Esophagus muscularis mucosa (tissue), 4 donors: ENCODE results near the gene GPI. TPM values are rescaled to one million over a fixed set of nuclear protein-coding genes. Genes with fewer than 3 reads are reported as not detected.
A peak's percentile ranks its signal among the peaks of the same experiment; 100 is the strongest.
"Not testable (repeated sequence)": the region's sequence is repeated elsewhere in the genome, so short reads cannot be mapped to it uniquely, and the experiment has no call there.

Experiments
- DNase-seq: peaks from one replicate; pipeline ENCODE4 v3.0.0-alpha.2; 2017; ENCODE audit errors: extremely low spot score
- H3K27ac ChIP-seq, 4 donors: fragments of 200-600 bp; sonication (generic); replicated peaks in 1 of 4; 1 replicate in 3 of 4; 2 replicates in 1 of 4; pipeline ENCODE4 v1.5.1; 2016 to 2019; ENCODE audit warnings: mild to moderate bottlenecking in 1 of 4
- H3K27me3 ChIP-seq, 4 donors: fragments of 200-600 bp; sonication (generic); one replicate each; pipeline versions ENCODE4 v1.5.1 to v1.6.0; 2016 to 2019
- H3K36me3 ChIP-seq, 4 donors: fragments of 200-600 bp; sonication (generic); one replicate each; pipeline ENCODE4 v1.5.1; 2016 to 2019
- H3K4me1 ChIP-seq, 4 donors: fragments of 200-600 bp; sonication (generic); one replicate each; pipeline ENCODE4 v1.5.1; 2016 to 2019
- H3K4me3 ChIP-seq, 4 donors: fragments of 200-600 bp; sonication (generic); 1 replicate in 2 of 4; 2 replicates in 2 of 4; pipeline ENCODE4 v1.5.1; 2016 to 2019; ENCODE audit warnings: mild to moderate bottlenecking in 4 of 4, moderate library complexity in 1 of 4
- H3K9me3 ChIP-seq, 4 donors: fragments of 200-600 bp; sonication (generic); 1 replicate in 3 of 4; 2 replicates in 1 of 4; pipeline ENCODE4 v1.5.1; 2016 to 2019
- EP300 ChIP-seq: sonication (generic); formaldehyde crosslinking; IDR thresholded peaks from one replicate; pipeline ENCODE4 v1.6.1; 2017; ENCODE audit warnings: antibody characterized with exemption
- POLR2A ChIP-seq: fragments of 450-650 bp; IDR thresholded peaks from one replicate; pipeline ENCODE4 v1.6.1; 2017; ENCODE audit warnings: antibody characterized with exemption, moderate library complexity, mild to moderate bottlenecking, low read depth
- POLR2AphosphoS5 ChIP-seq, 2 donors: sonication (generic); formaldehyde crosslinking; IDR thresholded peaks; one replicate each; pipeline ENCODE4 v1.6.1; 2017; ENCODE audit warnings: antibody characterized with exemption in 2 of 2
- WGBS: methylation state at CpG from one replicate; pipeline ENCODE4 v1.1.5; 2018; 5-methylcytosine and 5-hydroxymethylcytosine counted together
- intact Hi-C: fragments of 100-400 bp; cut with DNase I; formaldehyde crosslinking; loops from one replicate; pipeline ENCODE4 v1.15.1; 2023
- total RNA-seq, 4 donors: library from RNA; depleted of rRNA; stranded (reverse); fragments of >200 nt; gene quantifications; one replicate each; pipeline versions ENCODE4 v1.1.0 to v1.2.1, GENCODE V29; 2016
- TF ChIP-seq, protein P1 (sequence below), 3 experiments: fragments of 200-600 bp in 2 of 3; fragments of 450-650 bp in 1 of 3; sonication (generic) in 2 of 3; IDR thresholded peaks; one replicate each; pipeline ENCODE4 v1.5.1; 2017 to 2019; ENCODE audit warnings: antibody characterized with exemption in 3 of 3, mild to moderate bottlenecking in 2 of 3, moderate library complexity in 1 of 3

Gene GPI
- total RNA-seq, 4 donors from 2014 or later = 121 to 313 (median 212) TPM

DNA sequence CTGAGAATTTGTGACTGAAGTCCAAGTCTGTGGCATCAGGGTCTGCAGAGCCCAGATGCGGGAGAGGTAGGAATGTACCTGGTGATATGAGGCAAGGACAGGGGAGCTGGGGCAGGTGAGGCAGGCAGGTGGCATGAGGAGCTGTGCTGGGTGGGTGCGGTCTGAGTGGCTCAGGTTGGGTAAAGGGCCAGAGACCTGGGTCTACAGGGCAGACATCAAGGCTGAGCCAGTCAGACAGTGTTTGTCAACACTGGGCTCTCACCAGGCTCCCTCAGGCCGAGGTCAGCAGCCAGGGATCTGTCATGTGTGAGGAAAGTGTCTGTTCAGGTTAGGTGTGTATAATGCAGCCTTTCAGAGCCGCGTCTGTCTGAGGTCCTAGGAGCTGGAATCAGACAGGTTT is 18.6 kb downstream of the GPI start:
- TF ChIP-seq POLR2A (no peak), EP300 (no peak), POLR2AphosphoS5 (IDR thresholded peaks at IDR 0.05) (no peak)
- TF ChIP-seq, protein P1, sequence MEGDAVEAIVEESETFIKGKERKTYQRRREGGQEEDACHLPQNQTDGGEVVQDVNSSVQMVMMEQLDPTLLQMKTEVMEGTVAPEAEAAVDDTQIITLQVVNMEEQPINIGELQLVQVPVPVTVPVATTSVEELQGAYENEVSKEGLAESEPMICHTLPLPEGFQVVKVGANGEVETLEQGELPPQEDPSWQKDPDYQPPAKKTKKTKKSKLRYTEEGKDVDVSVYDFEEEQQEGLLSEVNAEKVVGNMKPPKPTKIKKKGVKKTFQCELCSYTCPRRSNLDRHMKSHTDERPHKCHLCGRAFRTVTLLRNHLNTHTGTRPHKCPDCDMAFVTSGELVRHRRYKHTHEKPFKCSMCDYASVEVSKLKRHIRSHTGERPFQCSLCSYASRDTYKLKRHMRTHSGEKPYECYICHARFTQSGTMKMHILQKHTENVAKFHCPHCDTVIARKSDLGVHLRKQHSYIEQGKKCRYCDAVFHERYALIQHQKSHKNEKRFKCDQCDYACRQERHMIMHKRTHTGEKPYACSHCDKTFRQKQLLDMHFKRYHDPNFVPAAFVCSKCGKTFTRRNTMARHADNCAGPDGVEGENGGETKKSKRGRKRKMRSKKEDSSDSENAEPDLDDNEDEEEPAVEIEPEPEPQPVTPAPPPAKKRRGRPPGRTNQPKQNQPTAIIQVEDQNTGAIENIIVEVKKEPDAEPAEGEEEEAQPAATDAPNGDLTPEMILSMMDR (IDR thresholded peaks at IDR 0.05) = no peak
- Histone ChIP-seq H3K27me3 (no peaks in the 10 kb centered on the region), H3K36me3 (peaks cover 75 to 100% (median 96%) of the 10 kb centered on the region in 4 donors), H3K4me3 (no peak overlapping the region), H3K27ac (no peak overlapping the region), H3K4me1 (no peaks in the 10 kb centered on the region), H3K9me3 (no peaks in the 10 kb centered on the region)
- 93% methylated on average over 5 of the region's 5 CpGs for WGBS
- DNase-seq = no peak
- intact Hi-C loops = no loop called here

DNA sequence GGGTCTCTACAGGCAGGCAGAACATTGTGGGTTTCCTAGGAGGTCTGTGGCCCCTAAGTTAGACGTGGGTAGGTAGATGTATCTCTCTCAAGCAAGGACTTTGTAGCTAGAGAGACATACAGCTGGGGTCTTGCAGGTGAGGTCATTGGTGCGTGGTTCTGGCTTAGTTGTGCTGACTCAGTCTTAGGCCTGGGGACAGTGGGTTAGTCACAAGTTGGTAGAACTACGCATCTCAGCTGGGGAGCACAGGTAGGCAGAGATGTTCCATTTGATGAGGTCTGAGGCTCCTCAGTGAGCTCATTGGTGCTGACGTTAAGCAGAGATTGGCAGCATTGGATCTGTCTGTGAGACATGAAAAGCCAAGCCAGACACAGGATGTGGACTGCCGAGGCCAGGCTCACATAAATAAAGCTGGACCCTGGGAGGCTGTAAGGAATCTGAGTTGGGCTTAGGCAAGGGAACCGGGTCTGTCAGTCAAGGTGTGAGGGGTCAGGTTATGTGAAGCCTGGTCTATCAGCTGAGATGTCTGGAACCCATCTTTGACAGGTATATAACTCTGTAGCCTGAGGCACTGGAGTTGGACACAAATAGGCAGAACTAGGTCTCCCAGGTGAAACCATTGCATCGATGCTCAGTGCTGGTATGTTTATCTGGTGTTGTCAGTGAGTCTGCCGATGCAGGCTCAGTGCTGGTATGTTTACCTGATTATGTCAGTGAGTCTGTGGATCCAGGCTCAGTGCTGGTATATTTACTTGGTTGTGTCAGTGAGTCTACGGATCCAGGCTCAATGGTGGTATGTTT is 21.8 kb downstream of the GPI start:
- Histone ChIP-seq H3K36me3 (peaks cover 42 to 100% (median 96%) of the 10 kb centered on the region in 4 donors), H3K27ac (no peak overlapping the region), H3K27me3 (no peaks in the 10 kb centered on the region), H3K9me3 (no peaks in the 10 kb centered on the region), H3K4me3 (no peak overlapping the region), H3K4me1 (no peaks in the 10 kb centered on the region)
- DNase-seq = no peak
- WGBS = 87% methylated on average over 9 of the region's 9 CpGs
- TF ChIP-seq POLR2A (no peak), EP300 (no peak), POLR2AphosphoS5 (IDR thresholded peaks at IDR 0.05) (no peak)
- TF ChIP-seq, protein P1 (IDR thresholded peaks at IDR 0.05) = no peak
- intact Hi-C loops = no loop called here

DNA sequence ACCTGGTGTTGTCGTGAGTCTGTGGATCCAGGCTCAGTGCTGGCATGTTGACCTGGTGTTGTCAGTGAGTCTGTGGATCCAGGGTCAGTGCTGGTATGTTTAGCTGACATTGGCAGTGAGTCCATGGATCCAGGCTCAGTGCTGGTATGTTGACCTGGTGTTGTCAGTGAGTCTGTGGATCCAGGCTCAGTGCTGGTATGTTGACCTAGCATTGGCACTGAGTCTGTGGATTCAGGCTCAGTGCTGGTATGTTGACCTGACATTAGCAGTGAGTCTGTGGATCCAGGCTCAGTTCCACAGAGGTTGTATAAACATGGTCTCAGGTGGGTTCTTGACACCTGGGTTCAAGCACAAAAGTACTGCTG is 22.4 kb downstream of the GPI start:
- no peak for TF ChIP-seq POLR2A
- TF ChIP-seq POLR2AphosphoS5 (IDR thresholded peaks at IDR 0.05) = no peak
- TF ChIP-seq EP300 = no peak
- TF ChIP-seq, protein P1 (IDR thresholded peaks at IDR 0.05) = no peak
- H3K4me3 ChIP-seq = no peak overlapping the region
- no peaks in the 10 kb centered on the region for H3K27me3 ChIP-seq
- WGBS = 100% methylated on average over 1 of the region's 1 CpG
- peaks cover 37 to 100% (median 96%) of the 10 kb centered on the region in 4 donors for H3K36me3 ChIP-seq
- H3K27ac ChIP-seq = no peak overlapping the region
- DNase-seq = no peak
- intact Hi-C loops = no loop called here
- H3K9me3 ChIP-seq = no peaks in the 10 kb centered on the region
- H3K4me1 ChIP-seq = no peaks in the 10 kb centered on the region

DNA sequence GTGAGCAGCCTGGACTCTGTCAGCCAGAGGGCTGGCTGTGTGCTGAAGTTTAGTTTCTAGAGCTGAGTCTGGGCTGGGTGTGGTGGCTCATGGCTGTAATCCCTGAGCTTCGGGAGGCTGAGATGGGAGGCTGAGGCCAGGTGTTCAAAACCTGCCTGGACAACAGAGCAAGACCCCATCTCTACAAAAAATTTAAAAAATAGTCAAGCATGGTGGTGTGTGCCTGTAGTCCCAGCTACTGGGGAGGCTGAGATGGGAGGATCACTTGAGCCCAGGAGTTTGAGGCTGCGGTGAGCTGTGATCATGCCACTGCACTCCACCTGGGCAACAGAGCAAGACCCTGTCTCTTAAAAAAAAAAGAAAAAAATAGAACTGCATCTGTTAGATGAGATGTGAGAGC is 23.7 kb downstream of the GPI start:
- peaks cover 32 to 100% (median 96%) of the 10 kb centered on the region in 4 donors for H3K36me3 ChIP-seq
- intact Hi-C loops, H3K9me3 ChIP-seq, H3K4me3 ChIP-seq, H3K4me1 ChIP-seq, H3K27ac ChIP-seq, H3K27me3 ChIP-seq, DNase-seq: not testable (repeated sequence)
- WGBS = 100% methylated on average over 2 of the region's 2 CpGs

DNA sequence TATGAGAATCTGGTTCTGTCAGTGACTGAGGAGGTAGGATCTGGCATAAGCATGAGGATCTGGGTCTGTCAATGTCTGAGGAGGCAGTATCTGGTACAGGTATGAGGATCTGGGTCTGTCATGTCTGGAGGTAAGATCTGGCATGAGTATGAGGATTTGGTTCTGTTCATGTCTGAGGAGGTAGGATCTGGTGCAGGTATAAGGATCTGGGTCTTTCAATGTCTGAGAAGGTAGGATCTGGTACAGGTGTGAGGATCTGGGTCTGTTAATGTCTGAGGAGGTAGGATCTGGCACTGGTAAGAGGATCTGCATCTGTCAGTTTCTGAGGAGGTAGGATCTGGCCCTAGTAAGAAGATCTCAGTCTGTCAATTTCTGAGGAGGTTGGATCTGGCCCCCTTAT is 26.8 kb downstream of the GPI start:
- H3K4me1 ChIP-seq = no peaks in the 10 kb centered on the region
- no peak overlapping the region for H3K4me3 ChIP-seq
- peak overlapping the region in 1 of 4 donors; percentile 23 for H3K27ac ChIP-seq
- no peaks in the 10 kb centered on the region for H3K27me3 ChIP-seq
- peaks cover 43 to 100% (median 99%) of the 10 kb centered on the region in 4 donors for H3K36me3 ChIP-seq
- no peak for DNase-seq
- TF ChIP-seq EP300 (no peak), POLR2A (no peak), POLR2AphosphoS5 (IDR thresholded peaks at IDR 0.05) (no peak)
- TF ChIP-seq, protein P1 (IDR thresholded peaks at IDR 0.05) = no peak
- intact Hi-C loops = no loop called here
- H3K9me3 ChIP-seq = no peaks in the 10 kb centered on the region
